Esophagus muscularis mucosa (tissue), 3 donors: ENCODE results near the gene OR2Y1.

Experiments used
- CTCF ChIP-seq, 3 experiments: fragments of 200-600 bp in 2 of 3; fragments of 450-650 bp in 1 of 3; sonication (generic) in 2 of 3; IDR thresholded peaks; one replicate each; pipeline ENCODE4 v1.5.1; 2017 to 2019; ENCODE audit warnings: antibody characterized with exemption in 3 of 3, mild to moderate bottlenecking in 2 of 3, moderate library complexity in 1 of 3
- POLR2AphosphoS5 ChIP-seq, 2 donors: sonication (generic); formaldehyde crosslinking; IDR thresholded peaks; one replicate each; pipeline ENCODE4 v1.6.1; 2017; ENCODE audit warnings: antibody characterized with exemption in 2 of 2

DNA sequence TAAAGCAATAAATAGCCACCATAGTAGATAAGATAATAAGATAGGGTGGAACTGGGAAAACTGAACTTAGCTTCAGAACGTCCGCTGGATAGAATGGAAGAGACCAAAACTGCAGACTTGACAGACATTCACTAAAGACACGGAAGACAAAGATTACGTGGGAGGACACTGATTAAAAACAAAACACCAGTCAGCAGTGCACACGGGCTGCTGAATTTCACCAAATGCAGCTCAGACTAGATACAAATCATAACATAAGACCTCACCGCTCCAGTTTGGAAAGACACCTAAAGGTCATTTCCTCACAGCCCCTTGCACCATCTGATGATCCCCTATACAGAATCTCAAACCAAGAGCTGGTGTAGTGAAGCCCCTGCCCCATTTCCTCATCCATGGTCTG, 2.9 kb upstream of the OR2Y1 start:
- TF ChIP-seq POLR2AphosphoS5 (IDR thresholded peaks at IDR 0.05) (no peak), CTCF (IDR thresholded peaks at IDR 0.05) (no peak)
